A549 (cell line): ENCODE measurements around the gene PLCH1.

Experiments used
- CBX2 ChIP-seq: fragments of 200-600 bp; sonication (generic); IDR thresholded peaks from 2 replicates; pipeline ENCODE4 v1.6.1; 2016; ENCODE audit warnings: low read depth, mild to moderate bottlenecking, borderline replicate concordance
- CTCF ChIP-seq: fragments of >200 bp; sonication (Bioruptor Twin); formaldehyde crosslinking; IDR thresholded peaks from 3 replicates; pipeline ENCODE4 v1.5.1; 2016
- HOXA7 ChIP-seq: fragments of 250-450 bp; sonication (Bioruptor Pico); IDR thresholded peaks from 2 replicates; pipeline ENCODE4 v1.5.0; 2020; ENCODE audit warnings: mild to moderate bottlenecking, moderate library complexity
- MYC ChIP-seq: IDR thresholded peaks from 2 replicates; pipeline ENCODE4 v1.6.1; 2012; ENCODE audit warnings: mild to moderate bottlenecking, inconsistent platforms, low read length, improper control_type of control experiment, borderline replicate concordance
- POLR2A ChIP-seq: IDR thresholded peaks from 2 replicates; pipeline ENCODE4 v1.6.1; 2012; ENCODE audit warnings: mild to moderate bottlenecking, low read length
- POLR2AphosphoS2 ChIP-seq: conservative IDR thresholded peaks from 2 replicates; pipeline ENCODE4 v1.6.1; 2012; ENCODE audit warnings: low read length, improper control_type of control experiment, inconsistent platforms
- RAD21 ChIP-seq, 2 experiments: fragments of >200 bp in 1 of 2; sonication (Bioruptor Twin) in 1 of 2; formaldehyde crosslinking in 1 of 2; IDR thresholded peaks in 1 of 2; conservative IDR thresholded peaks in 1 of 2; 2 replicates in 1 of 2; 3 replicates in 1 of 2; pipeline ENCODE4 v1.6.1; 2012 to 2018; ENCODE audit warnings: inconsistent platforms in 1 of 2
- RNF2 ChIP-seq: fragments of 200-600 bp; sonication (generic); IDR thresholded peaks from 2 replicates; pipeline ENCODE4 v1.6.1; 2016; ENCODE audit warnings: low read depth, mild to moderate bottlenecking, antibody characterized with exemption, moderate library complexity, borderline replicate concordance
- ZFP36 ChIP-seq: fragments of 450-650 bp; IDR thresholded peaks from 2 replicates; pipeline ENCODE4 v1.6.1; 2014; ENCODE audit warnings: borderline replicate concordance; ENCODE audit not compliant: partially characterized antibody

GRCh38 chr3:155519078-155519477, 225.8 kb downstream of the PLCH1 start:
- no peak for TF ChIP-seq MYC
- no peak for TF ChIP-seq CTCF
- no peak for TF ChIP-seq POLR2AphosphoS2
- no peak for TF ChIP-seq POLR2A
- no peak for TF ChIP-seq CBX2
- TF ChIP-seq RNF2: no peak
- TF ChIP-seq RAD21 (conservative IDR thresholded peaks at IDR 0.05 in 1 of 2, IDR thresholded peaks at IDR 0.05 in 1 of 2): no peak
- no peak for TF ChIP-seq ZFP36
- TF ChIP-seq HOXA7 (CRISPR knock-in tag): no peak
